GM12878 (cell line): ENCODE results near the gene CMSS1.

ENCODE experiments used
- CBX5 ChIP-seq: sonication (generic); IDR thresholded peaks from 2 replicates; pipeline ENCODE4 v1.6.1; 2016; ENCODE audit warnings: low read depth, moderate library complexity, mild to moderate bottlenecking, inconsistent platforms
- GABPA ChIP-seq: IDR thresholded peaks from 2 replicates; pipeline ENCODE4 v1.6.1; 2014; ENCODE audit warnings: antibody characterized with exemption, low read depth, mild to moderate bottlenecking, inconsistent platforms
- HCFC1 ChIP-seq: fragments of 150-350 bp; IDR thresholded peaks from 2 replicates; pipeline ENCODE4 v1.6.1; 2014; ENCODE audit warnings: low read length
- MXI1 ChIP-seq: fragments of 150-350 bp; IDR thresholded peaks from 2 replicates; pipeline ENCODE4 v1.6.1; 2011; ENCODE audit warnings: low read depth, mild to moderate bottlenecking, inconsistent platforms, low read length, improper control_type of control experiment
- MYC ChIP-seq: IDR thresholded peaks from 2 replicates; pipeline ENCODE4 v1.6.1; 2011; ENCODE audit warnings: mild to moderate bottlenecking, low read length, moderate library complexity, inconsistent platforms; ENCODE audit not compliant: insufficient read depth, insufficient replicate concordance, insufficient read length, severe bottlenecking
- NBN ChIP-seq: fragments of 450-650 bp; IDR thresholded peaks from 2 replicates; pipeline ENCODE4 v1.6.1; 2016
- POLR2A ChIP-seq: IDR thresholded peaks from 2 replicates; pipeline ENCODE4 v1.6.1; 2011; ENCODE audit warnings: low read depth, mild to moderate bottlenecking, low read length
- POLR2AphosphoS5 ChIP-seq: IDR thresholded peaks from 2 replicates; pipeline ENCODE4 v1.6.1; 2011; ENCODE audit warnings: mild to moderate bottlenecking, low read length, inconsistent platforms
- ZNF274 ChIP-seq: IDR thresholded peaks from one replicate; pipeline ENCODE4 v1.8.0; 2011; ENCODE audit not compliant: insufficient read length, insufficient read depth
- TF ChIP-seq, protein P1 (sequence below), 3 experiments: IDR thresholded peaks in 2 of 3; conservative IDR thresholded peaks in 1 of 3; 2 replicates each; pipeline ENCODE4 v1.5.1; 2011; ENCODE audit warnings: low read depth in 3 of 3, low read length in 3 of 3, mild to moderate bottlenecking in 3 of 3, control low read depth in 2 of 3, moderate library complexity in 2 of 3, inconsistent platforms in 1 of 3, mixed read lengths in 1 of 3; ENCODE audit not compliant: control insufficient read depth in 2 of 3, insufficient read depth in 1 of 3; ENCODE audit errors: extremely low read depth in 1 of 3
- TF ChIP-seq, protein P2 (sequence below): IDR thresholded peaks from 2 replicates; pipeline ENCODE4 v1.6.1; 2012; ENCODE audit warnings: mild to moderate bottlenecking, low read depth, low read length

DNA sequence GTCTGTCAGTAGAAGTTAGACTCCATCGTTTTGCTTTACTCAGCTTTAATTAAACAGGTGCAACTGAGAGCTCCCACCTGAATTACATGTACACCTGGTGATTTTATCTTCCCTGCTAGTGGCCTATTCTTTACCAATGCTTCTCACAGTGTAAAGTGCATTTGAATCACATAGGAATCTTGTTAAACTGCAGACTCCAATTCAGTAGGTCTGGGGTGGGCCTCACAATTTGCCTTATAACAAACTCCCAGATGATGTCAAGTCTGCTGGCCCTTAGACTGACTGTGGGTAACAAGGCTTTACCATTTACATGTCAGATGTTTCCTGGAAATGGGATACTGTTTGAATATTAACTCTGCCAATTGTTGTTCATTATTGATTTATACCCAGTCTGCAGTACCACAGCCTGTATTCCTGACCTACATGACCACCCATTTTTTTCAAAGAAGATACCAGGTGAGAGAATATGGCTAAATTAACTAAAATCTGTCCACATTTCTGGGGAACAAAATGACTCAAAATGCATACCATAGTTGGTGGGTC is 37.2 kb downstream of the CMSS1 start:
- TF ChIP-seq GABPA, result no peak
- TF ChIP-seq MXI1, result no peak
- no peak for TF ChIP-seq CBX5
- no peak for TF ChIP-seq MYC
- TF ChIP-seq NBN, result no peak
- TF ChIP-seq, protein P1, sequence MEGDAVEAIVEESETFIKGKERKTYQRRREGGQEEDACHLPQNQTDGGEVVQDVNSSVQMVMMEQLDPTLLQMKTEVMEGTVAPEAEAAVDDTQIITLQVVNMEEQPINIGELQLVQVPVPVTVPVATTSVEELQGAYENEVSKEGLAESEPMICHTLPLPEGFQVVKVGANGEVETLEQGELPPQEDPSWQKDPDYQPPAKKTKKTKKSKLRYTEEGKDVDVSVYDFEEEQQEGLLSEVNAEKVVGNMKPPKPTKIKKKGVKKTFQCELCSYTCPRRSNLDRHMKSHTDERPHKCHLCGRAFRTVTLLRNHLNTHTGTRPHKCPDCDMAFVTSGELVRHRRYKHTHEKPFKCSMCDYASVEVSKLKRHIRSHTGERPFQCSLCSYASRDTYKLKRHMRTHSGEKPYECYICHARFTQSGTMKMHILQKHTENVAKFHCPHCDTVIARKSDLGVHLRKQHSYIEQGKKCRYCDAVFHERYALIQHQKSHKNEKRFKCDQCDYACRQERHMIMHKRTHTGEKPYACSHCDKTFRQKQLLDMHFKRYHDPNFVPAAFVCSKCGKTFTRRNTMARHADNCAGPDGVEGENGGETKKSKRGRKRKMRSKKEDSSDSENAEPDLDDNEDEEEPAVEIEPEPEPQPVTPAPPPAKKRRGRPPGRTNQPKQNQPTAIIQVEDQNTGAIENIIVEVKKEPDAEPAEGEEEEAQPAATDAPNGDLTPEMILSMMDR (IDR thresholded peaks at IDR 0.05 in 2 of 3, conservative IDR thresholded peaks at IDR 0.05 in 1 of 3; ENCODE audit: control insufficient read depth in 2 of 3, extremely low read depth in 1 of 3, insufficient read depth in 1 of 3, low read depth in 3 of 3, low read length in 3 of 3), result no peak
- TF ChIP-seq, protein P2, sequence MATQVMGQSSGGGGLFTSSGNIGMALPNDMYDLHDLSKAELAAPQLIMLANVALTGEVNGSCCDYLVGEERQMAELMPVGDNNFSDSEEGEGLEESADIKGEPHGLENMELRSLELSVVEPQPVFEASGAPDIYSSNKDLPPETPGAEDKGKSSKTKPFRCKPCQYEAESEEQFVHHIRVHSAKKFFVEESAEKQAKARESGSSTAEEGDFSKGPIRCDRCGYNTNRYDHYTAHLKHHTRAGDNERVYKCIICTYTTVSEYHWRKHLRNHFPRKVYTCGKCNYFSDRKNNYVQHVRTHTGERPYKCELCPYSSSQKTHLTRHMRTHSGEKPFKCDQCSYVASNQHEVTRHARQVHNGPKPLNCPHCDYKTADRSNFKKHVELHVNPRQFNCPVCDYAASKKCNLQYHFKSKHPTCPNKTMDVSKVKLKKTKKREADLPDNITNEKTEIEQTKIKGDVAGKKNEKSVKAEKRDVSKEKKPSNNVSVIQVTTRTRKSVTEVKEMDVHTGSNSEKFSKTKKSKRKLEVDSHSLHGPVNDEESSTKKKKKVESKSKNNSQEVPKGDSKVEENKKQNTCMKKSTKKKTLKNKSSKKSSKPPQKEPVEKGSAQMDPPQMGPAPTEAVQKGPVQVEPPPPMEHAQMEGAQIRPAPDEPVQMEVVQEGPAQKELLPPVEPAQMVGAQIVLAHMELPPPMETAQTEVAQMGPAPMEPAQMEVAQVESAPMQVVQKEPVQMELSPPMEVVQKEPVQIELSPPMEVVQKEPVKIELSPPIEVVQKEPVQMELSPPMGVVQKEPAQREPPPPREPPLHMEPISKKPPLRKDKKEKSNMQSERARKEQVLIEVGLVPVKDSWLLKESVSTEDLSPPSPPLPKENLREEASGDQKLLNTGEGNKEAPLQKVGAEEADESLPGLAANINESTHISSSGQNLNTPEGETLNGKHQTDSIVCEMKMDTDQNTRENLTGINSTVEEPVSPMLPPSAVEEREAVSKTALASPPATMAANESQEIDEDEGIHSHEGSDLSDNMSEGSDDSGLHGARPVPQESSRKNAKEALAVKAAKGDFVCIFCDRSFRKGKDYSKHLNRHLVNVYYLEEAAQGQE, result no peak
- TF ChIP-seq POLR2AphosphoS5, result no peak
- TF ChIP-seq ZNF274, result no peak
- TF ChIP-seq HCFC1, result no peak
- TF ChIP-seq POLR2A, result no peak
